Lower lobe of right lung (tissue), 2 donors: ENCODE results near the gene AGPAT3. TPM values are rescaled to one million over a fixed set of nuclear protein-coding genes. Genes with fewer than 3 reads are reported as not detected.

Source experiments
- ATAC-seq, 2 donors: fragments of 200-7000 bp; cut with Tn5 transposase; one replicate each; pipeline ENCODE4 v1.9.1; 2020 to 2022; ENCODE audit warnings: mild to moderate bottlenecking in 2 of 2, moderate library complexity in 2 of 2
- DNase-seq: peaks from one replicate; pipeline ENCODE4 v3.0.0-alpha.2; 2020
- H3K27ac ChIP-seq: fragments of 200-600 bp; one replicate; pipeline ENCODE4 v1.8.0; 2022
- H3K27me3 ChIP-seq: fragments of 200-600 bp; one replicate; pipeline ENCODE4 v1.8.0; 2022; ENCODE audit warnings: low read depth
- H3K36me3 ChIP-seq: fragments of 200-600 bp; one replicate; pipeline ENCODE4 v1.8.0; 2022; ENCODE audit warnings: mild to moderate bottlenecking
- H3K4me1 ChIP-seq: fragments of 200-600 bp; one replicate; pipeline ENCODE4 v1.8.0; 2022
- H3K4me3 ChIP-seq: fragments of 200-600 bp; one replicate; pipeline ENCODE4 v1.8.0; 2022; ENCODE audit warnings: mild to moderate bottlenecking
- H3K9me3 ChIP-seq: fragments of 200-600 bp; one replicate; pipeline ENCODE4 v1.8.0; 2022
- CTCF ChIP-seq: fragments of 200-600 bp; IDR thresholded peaks from one replicate; pipeline ENCODE4 v1.8.0; 2022; ENCODE audit warnings: antibody characterized with exemption, mild to moderate bottlenecking
- intact Hi-C: fragments of 100-400 bp; cut with DNase I; formaldehyde crosslinking; loops from one replicate; pipeline ENCODE4 v1.11.0; 2022
- total RNA-seq: library from RNA; stranded (reverse); fragmentation: NEBNext Ultra II Directional; extraction: Animal tissue kit (Norgen Biotek cat#: 25700); gene quantifications from one replicate; pipeline ENCODE4 v1.2.1, GENCODE V29; 2021
- donor health status: DM: no; HTN: yes; CAD: no; lungs with severe emphysema.

Gene AGPAT3
- total RNA-seq, 1 donor from 2014 or later: 83.3 TPM

DNA sequence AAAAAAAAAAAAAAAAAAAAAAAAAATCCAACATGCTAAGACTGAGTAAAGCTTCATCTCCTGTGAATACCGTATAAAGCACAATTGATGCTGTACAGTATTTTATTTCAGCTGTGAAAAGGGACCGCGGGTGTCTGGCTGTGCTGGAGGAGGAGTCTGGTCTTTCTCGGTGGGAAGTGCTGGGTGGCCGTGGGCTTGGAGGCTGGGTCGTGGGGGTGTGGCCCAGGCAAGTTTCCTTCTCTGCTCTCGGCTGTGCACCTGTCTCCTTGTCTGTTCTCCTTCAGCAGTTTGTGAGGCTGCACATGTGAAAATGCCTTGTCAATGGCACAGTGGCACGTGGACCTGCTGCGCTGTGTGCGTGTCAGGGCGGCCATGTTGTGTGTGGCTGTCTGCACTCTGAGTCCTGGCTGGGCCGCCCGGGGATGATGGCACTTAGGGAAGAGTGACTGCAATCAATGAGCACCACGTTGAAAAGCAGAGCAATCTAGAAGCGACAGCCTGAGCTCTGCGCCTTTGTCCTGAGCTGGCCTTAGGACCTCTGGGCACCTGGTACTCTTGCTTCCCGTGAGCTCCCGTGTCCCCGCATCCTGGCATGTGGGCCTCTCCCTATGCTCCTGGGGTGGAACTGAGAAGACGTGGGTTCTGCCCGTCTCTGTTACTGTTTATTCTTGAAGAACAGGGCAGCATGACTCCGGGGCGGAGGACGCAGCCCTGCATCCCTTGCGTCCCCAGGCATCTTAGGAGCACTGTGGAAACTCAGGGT, 14.5 kb downstream of the AGPAT3 start:
- DNase-seq: no peak
- H3K9me3 ChIP-seq: no peaks in the 10 kb centered on the region
- H3K4me1 ChIP-seq: peaks cover 36% of the 10 kb centered on the region

DNA sequence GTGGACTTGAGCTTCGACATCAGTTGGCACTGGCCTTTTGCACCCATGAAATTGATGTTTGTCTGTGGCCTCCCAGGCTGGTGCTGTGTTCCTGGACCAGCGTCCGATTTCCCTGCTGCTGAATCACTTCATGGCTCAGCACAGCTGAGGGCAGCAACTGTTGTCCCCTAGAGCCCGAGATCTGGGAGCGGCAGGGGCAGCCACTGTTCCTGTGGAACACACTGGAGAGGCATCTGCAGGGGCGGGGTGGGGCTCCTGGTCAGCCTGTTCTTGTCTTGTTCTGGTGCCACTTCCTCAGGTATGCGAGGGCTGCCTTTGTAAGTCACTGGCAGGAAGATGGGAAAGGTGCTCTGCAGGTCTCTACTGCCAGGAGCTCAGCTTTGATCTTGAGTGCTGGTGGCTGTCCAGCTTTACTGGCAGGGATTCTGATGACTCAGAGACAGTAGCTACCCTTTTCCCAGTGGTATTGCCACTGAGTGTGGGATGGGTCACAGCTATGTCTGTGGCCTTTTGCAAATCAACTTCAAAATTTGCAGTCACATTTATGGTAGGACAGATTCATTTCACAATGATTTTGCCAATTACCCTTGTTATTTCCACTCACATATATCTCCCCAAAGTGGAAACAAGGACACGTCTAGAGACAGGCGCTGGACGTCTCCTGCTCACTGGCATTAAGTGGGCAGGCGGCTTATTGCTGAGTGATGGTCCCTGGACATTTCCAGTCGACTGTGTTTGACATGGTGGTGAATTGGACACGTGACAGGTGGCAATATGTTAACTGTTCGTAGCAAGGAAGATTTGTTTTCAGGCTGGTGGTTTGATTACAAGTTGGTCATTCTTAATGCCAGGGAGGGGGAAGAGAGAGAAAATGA, 15.3 kb downstream of the AGPAT3 start:
- TF ChIP-seq CTCF: no peak
- peak; percentile 70 for DNase-seq

More for the DNA sequence above, 14.5 kb downstream of the AGPAT3 start:
- intact Hi-C loops: no loop called here
- Histone ChIP-seq H3K27ac (peak overlapping the region; percentile 36), H3K27me3 (no peaks in the 10 kb centered on the region), H3K36me3 (peaks cover 7% of the 10 kb centered on the region), H3K4me3 (no peak overlapping the region)
- no peak for ATAC-seq
- no peak for TF ChIP-seq CTCF

DNA sequence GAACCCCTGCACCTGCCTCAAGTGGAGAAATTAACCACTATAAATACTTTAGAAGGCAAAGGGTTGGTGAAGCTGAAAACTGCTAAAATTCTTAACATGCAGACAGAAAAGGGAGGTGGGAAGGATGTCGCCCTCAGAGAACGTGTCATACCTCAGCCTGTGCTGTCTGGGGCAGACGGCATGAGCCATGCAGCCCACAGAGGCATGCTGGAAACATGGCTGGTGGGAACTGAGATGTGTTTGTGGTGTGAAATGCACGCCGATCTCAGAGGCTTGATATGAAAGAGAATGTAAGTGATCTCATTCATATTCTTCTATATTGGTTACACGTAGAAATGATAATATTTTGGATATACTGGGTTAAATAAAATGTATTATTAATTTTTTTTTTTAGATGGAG, 16.3 kb downstream of the AGPAT3 start:
- H3K36me3 ChIP-seq: peaks cover 7% of the 10 kb centered on the region
- no peak for ATAC-seq
- DNase-seq: no peak
- TF ChIP-seq CTCF: no peak
- H3K27ac ChIP-seq: no peak overlapping the region
- no peak overlapping the region for H3K4me3 ChIP-seq
- no peaks in the 10 kb centered on the region for H3K9me3 ChIP-seq
- intact Hi-C loops: no loop called here
- peaks cover 51% of the 10 kb centered on the region for H3K4me1 ChIP-seq
- H3K27me3 ChIP-seq: no peaks in the 10 kb centered on the region

More for the DNA sequence above, 15.3 kb downstream of the AGPAT3 start:
- H3K4me1 ChIP-seq: peaks cover 44% of the 10 kb centered on the region
- H3K4me3 ChIP-seq: no peak overlapping the region
- no peaks in the 10 kb centered on the region for H3K27me3 ChIP-seq
- peak overlapping the region; percentile 36 for H3K27ac ChIP-seq
- intact Hi-C loops: no loop called here
- peaks cover 7% of the 10 kb centered on the region for H3K36me3 ChIP-seq
- peak; percentile 66 to 78 for ATAC-seq
- no peaks in the 10 kb centered on the region for H3K9me3 ChIP-seq

DNA sequence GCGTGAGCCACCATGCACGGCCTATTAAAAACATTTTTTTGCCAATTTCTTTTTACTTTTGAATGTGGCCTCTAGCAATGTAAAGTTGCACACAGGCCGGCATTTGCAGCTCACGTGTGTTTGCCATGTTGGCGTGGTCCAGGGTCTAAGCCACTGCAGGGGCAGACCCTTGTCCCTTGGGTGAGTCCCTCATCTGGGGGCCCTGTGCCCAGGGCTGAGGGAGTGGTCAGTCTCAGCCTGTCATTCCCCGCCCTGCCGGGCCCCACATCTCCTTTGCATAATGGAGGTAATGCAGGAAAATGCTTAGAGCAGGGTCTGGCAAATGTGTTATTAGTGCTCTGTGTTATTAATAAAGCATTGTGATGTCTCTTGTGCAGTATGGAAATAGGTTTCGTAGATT, 16.9 kb downstream of the AGPAT3 start:
- intact Hi-C loops: no loop called here
- no peak for ATAC-seq
- DNase-seq: no peak

More for the DNA sequence above, 16.9 kb downstream of the AGPAT3 start:
- no peaks in the 10 kb centered on the region for H3K9me3 ChIP-seq
- no peak overlapping the region for H3K27ac ChIP-seq
- peaks cover 51% of the 10 kb centered on the region for H3K4me1 ChIP-seq
- TF ChIP-seq CTCF: no peak
- peaks cover 7% of the 10 kb centered on the region for H3K36me3 ChIP-seq
- H3K4me3 ChIP-seq: no peak overlapping the region
- H3K27me3 ChIP-seq: no peaks in the 10 kb centered on the region
